B cell (primary cell): ENCODE results near the gene MYO16. TPM values are rescaled to one million over a fixed set of nuclear protein-coding genes. Genes with fewer than 3 reads are reported as not detected.

ENCODE experiments used
- ATAC-seq: fragments of 200-7000 bp; cut with Tn5 transposase; one replicate; pipeline ENCODE4 v1.10.0; 2021; ENCODE audit warnings: low read depth, mild to moderate bottlenecking, moderate number of reproducible peaks, moderate library complexity
- CTCF ChIA-PET: fragments of 350-600 bp; sonication (Branson Sonifier 250); formaldehyde crosslinking; loops from one replicate; lab custom pipeline; 2021; ENCODE audit warnings: antibody characterized with exemption, inconsistent platforms; lab: Charles Lee
- POLR2A ChIA-PET: fragments of 350-600 bp; sonication (Branson Sonifier 250); formaldehyde crosslinking; loops from one replicate; lab custom pipeline; 2021; ENCODE audit warnings: antibody characterized with exemption; lab: Charles Lee
- DNase-seq: peaks from one replicate; pipeline ENCODE4 v3.0.0; 2013
- H2AFZ ChIP-seq: 2 replicates; pipeline ENCODE4 v1.6.1; 2012; ENCODE audit warnings: mild to moderate bottlenecking, low read depth, low read length; ENCODE audit not compliant: insufficient read depth, poor library complexity, severe bottlenecking
- H3K27ac ChIP-seq, 2 donors: 1 replicate in 1 of 2; 2 replicates in 1 of 2; pipeline ENCODE4 v1.5.1; 2012 to 2013; ENCODE audit warnings: low read length in 2 of 2, mild to moderate bottlenecking in 2 of 2, moderate library complexity in 1 of 2
- H3K27me3 ChIP-seq, 4 experiments: fragments of 200-600 bp in 1 of 4; sonication (generic) in 1 of 4; replicated peaks in 1 of 4; 1 replicate in 2 of 4; 2 replicates in 2 of 4; pipeline versions ENCODE4 v1.6.1 to v1.7.0; 2013 to 2016; ENCODE audit warnings: low read length in 3 of 4, mild to moderate bottlenecking in 2 of 4, mixed read lengths in 1 of 4, moderate library complexity in 1 of 4; ENCODE audit not compliant: insufficient read depth in 4 of 4, control insufficient read depth in 3 of 4; ENCODE audit errors: control extremely low read depth in 1 of 4
- H3K36me3 ChIP-seq, 2 experiments: replicated peaks in 1 of 2; 1 replicate in 1 of 2; 2 replicates in 1 of 2; pipeline versions ENCODE4 v1.6.1 to v1.7.1; 2013; ENCODE audit warnings: low read length in 1 of 2; ENCODE audit not compliant: insufficient read depth in 2 of 2, control insufficient read depth in 1 of 2; ENCODE audit errors: control extremely low read depth in 1 of 2, extremely low read depth in 1 of 2
- H3K4me1 ChIP-seq, 2 donors: fragments of 200-600 bp in 1 of 2; sonication (generic) in 1 of 2; 1 replicate in 1 of 2; 2 replicates in 1 of 2; pipeline versions ENCODE4 v1.5.1 to v1.6.1; 2013 to 2017; ENCODE audit warnings: low read length in 2 of 2; ENCODE audit not compliant: control insufficient read depth in 2 of 2, insufficient read depth in 2 of 2
- H3K4me2 ChIP-seq: replicated peaks from 2 replicates; pipeline ENCODE3; 2012; ENCODE audit warnings: mild to moderate bottlenecking, low read depth, low read length; ENCODE audit not compliant: poor library complexity, severe bottlenecking
- H3K4me3 ChIP-seq, 5 experiments: fragments of 200-600 bp in 1 of 5; sonication (generic) in 1 of 5; 1 replicate in 3 of 5; 2 replicates in 2 of 5; pipeline versions ENCODE4 v1.5.1 to v1.7.0; 2011 to 2016; ENCODE audit warnings: low read length in 4 of 5, mild to moderate bottlenecking in 4 of 5, low read depth in 2 of 5, control low read depth in 1 of 5, moderate library complexity in 1 of 5; ENCODE audit not compliant: insufficient read depth in 1 of 5; ENCODE audit errors: control extremely low read depth in 1 of 5, extremely low read depth in 1 of 5
- H3K79me2 ChIP-seq: fragments of 200-600 bp; sonication (generic); one replicate; pipeline ENCODE4 v1.6.0; 2016; ENCODE audit warnings: low read length; ENCODE audit not compliant: control insufficient read depth, insufficient read depth
- H3K9ac ChIP-seq: fragments of 200-600 bp; sonication (generic); 2 replicates; pipeline ENCODE4 v1.6.1; 2017; ENCODE audit warnings: mild to moderate bottlenecking, low read length, moderate library complexity
- H3K9me3 ChIP-seq, 3 donors: one replicate each; pipeline versions ENCODE4 v1.6.1 to v1.7.1; 2013; ENCODE audit warnings: low read length in 2 of 3; ENCODE audit not compliant: control insufficient read depth in 2 of 3, insufficient read depth in 1 of 3; ENCODE audit errors: control extremely low read depth in 1 of 3
- H4K20me1 ChIP-seq: 2 replicates; pipeline ENCODE4 v1.6.0; 2012; ENCODE audit warnings: mild to moderate bottlenecking, low read length; ENCODE audit not compliant: insufficient read depth, control insufficient read depth, poor library complexity, severe bottlenecking
- H3K27ac Mint-ChIP-seq: one replicate; pipeline ENCODE4 v1.8.0; 2021; ENCODE audit warnings: mixed read lengths
- H3K27me3 Mint-ChIP-seq: one replicate; pipeline ENCODE4 v1.8.0; 2021; ENCODE audit warnings: mixed read lengths
- H3K4me1 Mint-ChIP-seq: one replicate; pipeline ENCODE4 v1.8.0; 2021; ENCODE audit warnings: mixed read lengths
- H3K4me3 Mint-ChIP-seq: one replicate; pipeline ENCODE4 v1.8.0; 2021; ENCODE audit warnings: mixed read lengths
- H3K9me3 Mint-ChIP-seq: one replicate; pipeline ENCODE4 v1.8.0; 2022; ENCODE audit warnings: mixed read lengths; ENCODE audit not compliant: insufficient read depth
- CTCF ChIP-seq: fragments of 200-600 bp; IDR thresholded peaks from one replicate; pipeline ENCODE4 v1.8.0; 2022; ENCODE audit warnings: antibody characterized with exemption, mild to moderate bottlenecking
- EZH2 ChIP-seq: IDR thresholded peaks from 2 replicates; pipeline ENCODE4 v1.6.1; 2012; ENCODE audit warnings: borderline replicate concordance, low read depth, mild to moderate bottlenecking, moderate library complexity, low read length; ENCODE audit not compliant: insufficient read depth, poor library complexity, severe bottlenecking
- WGBS: methylation state at CpG from one replicate; pipeline ENCODE4 v1.1.5; 2013; ENCODE audit warnings: missing lambda C conversion rate; ENCODE audit not compliant: insufficient coverage; 5-methylcytosine and 5-hydroxymethylcytosine counted together
- intact Hi-C: fragments of 100-400 bp; cut with micrococcal nuclease; formaldehyde crosslinking; loops from one replicate; pipeline ENCODE4 v1.10.0; 2022
- polyA plus RNA-seq: library from polyadenylated mRNA; depleted of rRNA; stranded (reverse); fragments of >200 nt; gene quantifications from 2 replicates; pipeline ENCODE4 v1.2.3, GENCODE V29; 2012
- total RNA-seq, 2 donors: library from RNA; stranded (reverse); fragments of 120-200 nt in 1 of 2; gene quantifications; 1 replicate in 1 of 2; 2 replicates in 1 of 2; pipeline versions ENCODE4 v1.2.3 to v1.2.4, GENCODE V29; 2013 to 2022

The MYO16 gene
- total and polyA plus RNA-seq, 2 donors (not counting 1 experiment from before 2014, with no cell fraction given), result not detected

GRCh38 chr13:108676620-108677019 is 47.2 kb downstream of the MYO16 start:
- CTCF ChIA-PET, result no interaction called here
- H3K27me3 ChIP-seq, result no peaks in the 10 kb centered on the region
- DNase-seq, result no peak
- H3K27me3 Mint-ChIP-seq, result no peaks in the 10 kb centered on the region
- TF ChIP-seq CTCF, result no peak
- TF ChIP-seq EZH2, result no peak
- H3K79me2 ChIP-seq, result no peaks in the 10 kb centered on the region
- H3K9me3 Mint-ChIP-seq, result no peaks in the 10 kb centered on the region
- H4K20me1 ChIP-seq, result no peaks in the 10 kb centered on the region
- 92% methylated on average over 4 of the region's 8 CpGs for WGBS
- H3K4me1 Mint-ChIP-seq, result no peaks in the 10 kb centered on the region
- H3K9me3 ChIP-seq, result no peaks in the 10 kb centered on the region
- H3K4me3 Mint-ChIP-seq, result no peak overlapping the region
- H3K4me1 ChIP-seq, result no peaks in the 10 kb centered on the region
- ATAC-seq, result no peak
- H3K27ac ChIP-seq, result no peak overlapping the region
- H3K36me3 ChIP-seq, result no peaks in the 10 kb centered on the region
- no peak overlapping the region for H3K9ac ChIP-seq
- intact Hi-C loops, result no loop called here
- H2AFZ ChIP-seq, result no peak overlapping the region
- no peak overlapping the region for H3K4me2 ChIP-seq
- POLR2A ChIA-PET, result no interaction called here
- no peak overlapping the region for H3K4me3 ChIP-seq
- H3K27ac Mint-ChIP-seq, result no peak overlapping the region

- H3K27ac Mint-ChIP-seq, result no peak overlapping the region
- Histone ChIP-seq H4K20me1 (no peaks in the 10 kb centered on the region), H3K27me3 (no peaks in the 10 kb centered on the region), H3K79me2 (no peaks in the 10 kb centered on the region), H2AFZ (no peak overlapping the region), H3K27ac (no peak overlapping the region), H3K9me3 (no peaks in the 10 kb centered on the region), H3K4me2 (no peak overlapping the region), H3K9ac (no peak overlapping the region), H3K4me3 (no peak overlapping the region), H3K4me1 (no peaks in the 10 kb centered on the region), H3K36me3 (no peaks in the 10 kb centered on the region)
- H3K4me3 Mint-ChIP-seq, result no peak overlapping the region
- ATAC-seq (no peak), DNase-seq (no peak)
- H3K9me3 Mint-ChIP-seq, result no peaks in the 10 kb centered on the region
- ChIA-PET POLR2A (no interaction called here), CTCF (no interaction called here)
- H3K27me3 Mint-ChIP-seq, result no peaks in the 10 kb centered on the region
- H3K4me1 Mint-ChIP-seq, result no peaks in the 10 kb centered on the region
- TF ChIP-seq CTCF (no peak), EZH2 (no peak)
- intact Hi-C loops, result no loop called here
- WGBS, result 86% methylated on average over 2 of the region's 3 CpGs
These were observed 48.4 kb downstream of the MYO16 start for GRCh38 chr13:108677806-108678205.
